Measurements from ENCODE around the gene VEZF1.

The VEZF1 gene

GRCh38 chr17:57935833-57936807 is 51.9 kb downstream of the VEZF1 start:
- TF ChIP-seq EZH2phosphoT487 (IDR thresholded peaks at IDR 0.05; ENCODE audit: low read depth): no peak
- no peak for TF ChIP-seq CTCF (IDR thresholded peaks at IDR 0.05; ENCODE audit: low read depth, low read length)
- Histone ChIP-seq H3K4me2 (ENCODE audit: low read length) (no peak overlapping the region), H4K20me1 (ENCODE audit: insufficient read depth, low read length) (no peaks in the 10 kb centered on the region), H3K9me3 (ENCODE audit: insufficient read depth, low read length) (no peaks in the 10 kb centered on the region), H3K36me3 (replicated peaks; ENCODE audit: low read depth, low read length) (no peaks in the 10 kb centered on the region), H3K27me3 (ENCODE audit: low read depth, low read length) (peaks cover 15% of the 10 kb centered on the region), H3K79me2 (ENCODE audit: low read length) (no peaks in the 10 kb centered on the region), H3K4me1 (ENCODE audit: low read length) (peaks cover 30% of the 10 kb centered on the region), H3K4me3 (ENCODE audit: low read length) (no peak overlapping the region), H3K27ac (ENCODE audit: low read length) (no peak overlapping the region), H2AFZ (ENCODE audit: low read depth, low read length) (no peak overlapping the region), H3K9ac (ENCODE audit: low read length) (no peak overlapping the region)

- no peak overlapping the region for H3K4me3 ChIP-seq (ENCODE audit: low read length)
- no peaks in the 10 kb centered on the region for H3K4me1 ChIP-seq (ENCODE audit: low read length)
- no peaks in the 10 kb centered on the region for H3K9me3 ChIP-seq (ENCODE audit: insufficient read depth, low read length)
- H2AFZ ChIP-seq (ENCODE audit: low read depth, low read length): no peak overlapping the region
- H4K20me1 ChIP-seq (ENCODE audit: insufficient read depth, low read length): no peaks in the 10 kb centered on the region
- no peaks in the 10 kb centered on the region for H3K36me3 ChIP-seq (replicated peaks; ENCODE audit: low read depth, low read length)
- H3K27me3 ChIP-seq (ENCODE audit: low read depth, low read length): peaks cover 52% of the 10 kb centered on the region
- H3K79me2 ChIP-seq (ENCODE audit: low read length): no peaks in the 10 kb centered on the region
- no peak overlapping the region for H3K27ac ChIP-seq (ENCODE audit: low read length)
- TF ChIP-seq CTCF (IDR thresholded peaks at IDR 0.05; ENCODE audit: low read depth, low read length): no peak
- no peak for TF ChIP-seq EZH2phosphoT487 (IDR thresholded peaks at IDR 0.05; ENCODE audit: low read depth)
- H3K4me2 ChIP-seq (ENCODE audit: low read length): no peak overlapping the region
- no peak overlapping the region for H3K9ac ChIP-seq (ENCODE audit: low read length)
Observed at GRCh38 chr17:57931488-57932137, 56.4 kb downstream of the VEZF1 start.

- Histone ChIP-seq H3K79me2 (ENCODE audit: low read length) (no peaks in the 10 kb centered on the region), H3K27ac (ENCODE audit: low read length) (no peak overlapping the region), H3K4me3 (ENCODE audit: low read length) (no peak overlapping the region), H3K9ac (ENCODE audit: low read length) (no peak overlapping the region), H3K36me3 (replicated peaks; ENCODE audit: low read depth, low read length) (no peaks in the 10 kb centered on the region), H3K4me1 (ENCODE audit: low read length) (no peaks in the 10 kb centered on the region), H3K4me2 (ENCODE audit: low read length) (no peak overlapping the region), H2AFZ (ENCODE audit: low read depth, low read length) (no peak overlapping the region), H4K20me1 (ENCODE audit: insufficient read depth, low read length) (no peaks in the 10 kb centered on the region), H3K9me3 (ENCODE audit: insufficient read depth, low read length) (no peaks in the 10 kb centered on the region), H3K27me3 (ENCODE audit: low read depth, low read length) (peaks cover 52% of the 10 kb centered on the region)
- no peak for TF ChIP-seq CTCF (IDR thresholded peaks at IDR 0.05; ENCODE audit: low read depth, low read length)
- TF ChIP-seq EZH2phosphoT487 (IDR thresholded peaks at IDR 0.05; ENCODE audit: low read depth): no peak
Observed at GRCh38 chr17:57930239-57930638, 57.8 kb downstream of the VEZF1 start.

GRCh38 chr17:57929386-57929785 is 58.7 kb downstream of the VEZF1 start:
- Histone ChIP-seq H3K79me2 (ENCODE audit: low read length) (no peaks in the 10 kb centered on the region), H3K4me3 (ENCODE audit: low read length) (no peak overlapping the region), H2AFZ (ENCODE audit: low read depth, low read length) (no peak overlapping the region), H3K36me3 (replicated peaks; ENCODE audit: low read depth, low read length) (no peaks in the 10 kb centered on the region), H3K4me1 (ENCODE audit: low read length) (no peaks in the 10 kb centered on the region), H3K4me2 (ENCODE audit: low read length) (no peak overlapping the region), H3K27ac (ENCODE audit: low read length) (no peak overlapping the region), H4K20me1 (ENCODE audit: insufficient read depth, low read length) (no peaks in the 10 kb centered on the region), H3K9ac (ENCODE audit: low read length) (no peak overlapping the region), H3K9me3 (ENCODE audit: insufficient read depth, low read length) (no peaks in the 10 kb centered on the region), H3K27me3 (ENCODE audit: low read depth, low read length) (peaks cover 52% of the 10 kb centered on the region)
- TF ChIP-seq EZH2phosphoT487 (IDR thresholded peaks at IDR 0.05; ENCODE audit: low read depth) (no peak), CTCF (IDR thresholded peaks at IDR 0.05; ENCODE audit: low read depth, low read length) (no peak)

Measured in OCI-LY3 (cell line).